WERI-Rb-1 (cell line): ENCODE results near the gene GFOD2.

Experiments
- DNase-seq: peaks from one replicate; pipeline ENCODE4 v3.0.0-alpha.2; 2020
- H3K27ac ChIP-seq: fragments of 250-450 bp; sonication (Bioruptor Pico); 2 replicates; pipeline ENCODE4 v1.5.1; 2020; ENCODE audit warnings: mild to moderate bottlenecking, moderate library complexity
- H3K27me3 ChIP-seq: fragments of 250-450 bp; sonication (Bioruptor Pico); 2 replicates; pipeline ENCODE4 v1.5.1; 2021; ENCODE audit warnings: mild to moderate bottlenecking, low read depth, moderate library complexity; ENCODE audit not compliant: insufficient read depth, severe bottlenecking
- H3K36me3 ChIP-seq: fragments of 250-450 bp; sonication (Bioruptor Pico); 2 replicates; pipeline ENCODE4 v1.5.1; 2020; ENCODE audit warnings: mild to moderate bottlenecking, moderate library complexity
- H3K4me3 ChIP-seq: 2 replicates; pipeline ENCODE4 v1.5.1; 2011; ENCODE audit warnings: low read depth, mild to moderate bottlenecking, control low read depth, low read length
- H3K9me3 ChIP-seq: fragments of 250-450 bp; sonication (Bioruptor Pico); 2 replicates; pipeline ENCODE4 v1.5.1; 2021; ENCODE audit warnings: mild to moderate bottlenecking, moderate library complexity; ENCODE audit not compliant: severe bottlenecking
- CTCF ChIP-seq: IDR thresholded peaks from 2 replicates; pipeline ENCODE4 v1.5.1; 2011; ENCODE audit warnings: low read depth, mild to moderate bottlenecking, control low read depth, inconsistent platforms, low read length

GFOD2 gene

GRCh38 chr16:67730326-67730725 lies 11.2 kb upstream of the GFOD2 start:
- H3K27me3 ChIP-seq = no peaks in the 10 kb centered on the region
- H3K9me3 ChIP-seq = no peaks in the 10 kb centered on the region
- peaks cover 51% of the 10 kb centered on the region for H3K36me3 ChIP-seq
- no peak for DNase-seq
- H3K4me3 ChIP-seq = no peak overlapping the region
- no peak overlapping the region for H3K27ac ChIP-seq
- TF ChIP-seq CTCF = no peak

- Histone ChIP-seq H3K27me3 (no peaks in the 10 kb centered on the region), H3K27ac (no peak overlapping the region), H3K9me3 (no peaks in the 10 kb centered on the region), H3K36me3 (peaks cover 55% of the 10 kb centered on the region), H3K4me3 (no peak overlapping the region)
- no peak for DNase-seq
- TF ChIP-seq CTCF = no peak
Observed at GRCh38 chr16:67729636-67730248, 10.6 kb upstream of the GFOD2 start.

GRCh38 chr16:67727521-67728485 lies 8.7 kb upstream of the GFOD2 start:
- no peak for TF ChIP-seq CTCF
- no peaks in the 10 kb centered on the region for H3K27me3 ChIP-seq
- H3K27ac ChIP-seq = no peak overlapping the region
- no peak overlapping the region for H3K4me3 ChIP-seq
- peaks cover 49% of the 10 kb centered on the region for H3K36me3 ChIP-seq
- no peaks in the 10 kb centered on the region for H3K9me3 ChIP-seq
- DNase-seq = no peak

GRCh38 chr16:67726106-67727034 lies 7.3 kb upstream of the GFOD2 start:
- H3K9me3 ChIP-seq = no peaks in the 10 kb centered on the region
- no peak for TF ChIP-seq CTCF
- no peaks in the 10 kb centered on the region for H3K27me3 ChIP-seq
- H3K36me3 ChIP-seq = peaks cover 46% of the 10 kb centered on the region
- H3K4me3 ChIP-seq = no peak overlapping the region
- no peak overlapping the region for H3K27ac ChIP-seq
- DNase-seq = no peak

GRCh38 chr16:67723911-67724305 lies 4.8 kb upstream of the GFOD2 start:
- H3K36me3 ChIP-seq = peaks cover 25% of the 10 kb centered on the region

More at GRCh38 chr16:67723911-67724305, 4.8 kb upstream of the GFOD2 start:
- DNase-seq = no peak
- Histone ChIP-seq H3K27me3 (no peaks in the 10 kb centered on the region), H3K9me3 (no peaks in the 10 kb centered on the region), H3K4me3 (no peak overlapping the region), H3K27ac (no peak overlapping the region)
- no peak for TF ChIP-seq CTCF
